A549 (cell line): ENCODE results near the gene ACTR3.

ENCODE experiments used
- EHMT2 ChIP-seq: fragments of 200-600 bp; sonication (generic); IDR thresholded peaks from 2 replicates; pipeline ENCODE4 v1.6.1; 2016; ENCODE audit warnings: antibody characterized with exemption, low read depth, mild to moderate bottlenecking, moderate library complexity
- KDM1A ChIP-seq: fragments of 200-600 bp; sonication (generic); IDR thresholded peaks from 2 replicates; pipeline ENCODE4 v1.6.1; 2016; ENCODE audit warnings: low read depth, mild to moderate bottlenecking
- POLR2A ChIP-seq: IDR thresholded peaks from 2 replicates; pipeline ENCODE4 v1.6.1; 2012; ENCODE audit warnings: mild to moderate bottlenecking, low read length
- TF ChIP-seq, protein P1 (sequence below): fragments of >200 bp; sonication (Bioruptor Twin); formaldehyde crosslinking; IDR thresholded peaks from 3 replicates; pipeline ENCODE4 v1.5.1; 2016
- TF ChIP-seq, protein P2 (sequence below): fragments of 150-350 bp; IDR thresholded peaks from 2 replicates; pipeline ENCODE4 v1.6.1; 2014; ENCODE audit warnings: low read depth, mild to moderate bottlenecking, low read length

DNA sequence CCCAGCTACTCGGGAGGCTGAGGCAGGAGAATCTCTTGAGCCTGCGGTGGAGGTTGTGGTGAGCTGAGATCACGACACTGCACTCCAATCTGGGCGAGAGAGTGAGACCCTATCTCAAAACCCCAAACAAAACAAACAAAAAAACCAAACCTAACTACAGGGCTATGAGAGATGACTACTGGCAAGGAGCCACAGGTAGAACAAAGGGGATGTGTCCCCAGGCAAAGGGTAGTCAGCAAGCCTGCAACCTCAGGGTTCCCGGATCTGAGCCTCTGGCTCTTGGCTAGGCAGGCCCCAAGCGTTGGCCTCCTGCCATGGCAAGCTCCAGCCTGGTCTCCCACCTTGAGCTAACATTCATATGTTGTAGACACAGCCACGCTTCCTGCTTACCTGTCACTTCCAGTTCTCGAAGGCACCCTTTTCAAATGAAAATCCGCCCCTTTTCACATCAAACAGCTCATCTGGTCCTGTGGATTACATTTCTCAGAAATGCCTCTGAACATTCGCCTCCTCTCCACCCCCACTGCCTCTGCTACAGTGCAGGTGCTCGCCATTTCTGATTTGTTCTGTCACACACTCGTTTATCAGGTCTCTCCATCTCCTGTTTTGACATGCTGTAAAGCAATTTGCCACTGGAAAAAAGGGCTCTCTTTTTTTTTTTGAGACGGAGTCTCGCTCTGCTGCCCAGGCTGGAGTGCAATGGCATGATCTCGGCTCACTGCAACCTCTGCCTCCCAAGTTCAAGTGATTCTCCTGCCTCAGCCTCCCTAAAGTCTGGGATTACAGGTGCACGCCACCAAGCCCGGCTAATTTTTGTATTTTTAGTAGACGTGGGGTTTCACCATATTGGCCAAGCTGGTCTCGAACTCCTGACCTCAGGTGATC lies 13.1 kb upstream of the ACTR3 start:
- no peak for TF ChIP-seq POLR2A
- no peak for TF ChIP-seq KDM1A
- TF ChIP-seq, protein P1, sequence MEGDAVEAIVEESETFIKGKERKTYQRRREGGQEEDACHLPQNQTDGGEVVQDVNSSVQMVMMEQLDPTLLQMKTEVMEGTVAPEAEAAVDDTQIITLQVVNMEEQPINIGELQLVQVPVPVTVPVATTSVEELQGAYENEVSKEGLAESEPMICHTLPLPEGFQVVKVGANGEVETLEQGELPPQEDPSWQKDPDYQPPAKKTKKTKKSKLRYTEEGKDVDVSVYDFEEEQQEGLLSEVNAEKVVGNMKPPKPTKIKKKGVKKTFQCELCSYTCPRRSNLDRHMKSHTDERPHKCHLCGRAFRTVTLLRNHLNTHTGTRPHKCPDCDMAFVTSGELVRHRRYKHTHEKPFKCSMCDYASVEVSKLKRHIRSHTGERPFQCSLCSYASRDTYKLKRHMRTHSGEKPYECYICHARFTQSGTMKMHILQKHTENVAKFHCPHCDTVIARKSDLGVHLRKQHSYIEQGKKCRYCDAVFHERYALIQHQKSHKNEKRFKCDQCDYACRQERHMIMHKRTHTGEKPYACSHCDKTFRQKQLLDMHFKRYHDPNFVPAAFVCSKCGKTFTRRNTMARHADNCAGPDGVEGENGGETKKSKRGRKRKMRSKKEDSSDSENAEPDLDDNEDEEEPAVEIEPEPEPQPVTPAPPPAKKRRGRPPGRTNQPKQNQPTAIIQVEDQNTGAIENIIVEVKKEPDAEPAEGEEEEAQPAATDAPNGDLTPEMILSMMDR = no peak
- no peak for TF ChIP-seq EHMT2
- TF ChIP-seq, protein P2, sequence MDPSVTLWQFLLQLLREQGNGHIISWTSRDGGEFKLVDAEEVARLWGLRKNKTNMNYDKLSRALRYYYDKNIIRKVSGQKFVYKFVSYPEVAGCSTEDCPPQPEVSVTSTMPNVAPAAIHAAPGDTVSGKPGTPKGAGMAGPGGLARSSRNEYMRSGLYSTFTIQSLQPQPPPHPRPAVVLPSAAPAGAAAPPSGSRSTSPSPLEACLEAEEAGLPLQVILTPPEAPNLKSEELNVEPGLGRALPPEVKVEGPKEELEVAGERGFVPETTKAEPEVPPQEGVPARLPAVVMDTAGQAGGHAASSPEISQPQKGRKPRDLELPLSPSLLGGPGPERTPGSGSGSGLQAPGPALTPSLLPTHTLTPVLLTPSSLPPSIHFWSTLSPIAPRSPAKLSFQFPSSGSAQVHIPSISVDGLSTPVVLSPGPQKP = no peak
